ENCODE results near the gene PDE9A. TPM values are rescaled to one million over a fixed set of nuclear protein-coding genes. Genes with fewer than 3 reads are reported as not detected.

Gene PDE9A
- total RNA-seq, 1 donor from 2014 or later, result 27.4 TPM

- DNase-seq (ENCODE audit: low spot score in 2 of 2, unreplicated experiment in 2 of 2), result no peak
- Mint-ChIP-seq H3K36me3 (peaks cover 11% of the 10 kb centered on the region), H3K4me1 (peaks cover 41% of the 10 kb centered on the region), H3K4me3 (no peak overlapping the region), H3K27ac (no peak overlapping the region), H3K9me3 (no peaks in the 10 kb centered on the region), H3K27me3 (ENCODE audit: low read depth) (no peaks in the 10 kb centered on the region)
- no peak for TF ChIP-seq CTCF (IDR thresholded peaks at IDR 0.05; ENCODE audit: unreplicated experiment)
Observed at GRCh38 chr21:42680429-42680828, 27.0 kb downstream of the PDE9A start.

- DNase-seq (ENCODE audit: low spot score in 2 of 2, unreplicated experiment in 2 of 2), result no peak
- Mint-ChIP-seq H3K36me3 (peaks cover 8% of the 10 kb centered on the region), H3K27me3 (ENCODE audit: low read depth) (no peaks in the 10 kb centered on the region), H3K4me3 (no peak overlapping the region), H3K27ac (no peak overlapping the region), H3K4me1 (peaks cover 30% of the 10 kb centered on the region), H3K9me3 (no peaks in the 10 kb centered on the region)
- no peak for TF ChIP-seq CTCF (IDR thresholded peaks at IDR 0.05; ENCODE audit: unreplicated experiment)
Observed at GRCh38 chr21:42681296-42682206, 28.1 kb downstream of the PDE9A start.

GRCh38 chr21:42682661-42683210 lies 29.3 kb downstream of the PDE9A start:
- Mint-ChIP-seq H3K27ac (no peak overlapping the region), H3K4me1 (peaks cover 23% of the 10 kb centered on the region), H3K36me3 (peaks cover 12% of the 10 kb centered on the region), H3K27me3 (ENCODE audit: low read depth) (no peaks in the 10 kb centered on the region), H3K4me3 (no peak overlapping the region), H3K9me3 (no peaks in the 10 kb centered on the region)
- DNase-seq (ENCODE audit: low spot score in 2 of 2, unreplicated experiment in 2 of 2), result no peak
- TF ChIP-seq CTCF (IDR thresholded peaks at IDR 0.05; ENCODE audit: unreplicated experiment), result no peak

- DNase-seq (ENCODE audit: low spot score in 2 of 2, unreplicated experiment in 2 of 2), result no peak
- Mint-ChIP-seq H3K4me3 (no peak overlapping the region), H3K36me3 (peaks cover 17% of the 10 kb centered on the region), H3K27ac (no peak overlapping the region), H3K4me1 (peaks cover 15% of the 10 kb centered on the region), H3K27me3 (ENCODE audit: low read depth) (no peaks in the 10 kb centered on the region), H3K9me3 (no peaks in the 10 kb centered on the region)
- no peak for TF ChIP-seq CTCF (IDR thresholded peaks at IDR 0.05; ENCODE audit: unreplicated experiment)
Observed at GRCh38 chr21:42683371-42684108, 30.1 kb downstream of the PDE9A start.

GRCh38 chr21:42684109-42684916 lies 30.9 kb downstream of the PDE9A start:
- Mint-ChIP-seq H3K9me3 (no peaks in the 10 kb centered on the region), H3K36me3 (peaks cover 17% of the 10 kb centered on the region), H3K27ac (no peak overlapping the region), H3K4me3 (no peak overlapping the region), H3K4me1 (peaks cover 13% of the 10 kb centered on the region), H3K27me3 (ENCODE audit: low read depth) (no peaks in the 10 kb centered on the region)
- no peak for DNase-seq (ENCODE audit: low spot score in 2 of 2, unreplicated experiment in 2 of 2)
- no peak for TF ChIP-seq CTCF (IDR thresholded peaks at IDR 0.05; ENCODE audit: unreplicated experiment)

Measured in mesothelial cell of epicardium (in vitro differentiated cells).